ENCODE data around the gene RPL10A.
"Not testable (repeated sequence)": the region's sequence is repeated elsewhere in the genome, so short reads cannot be mapped to it uniquely, and the experiment has no call there.

Gene RPL10A

GRCh38 chr6:35468181-35468979 is at the start of gene RPL10A:
Gene RPL10A, plus strand, starts transcription at chr6:35468401. Its CDS starts 34 bp downstream, at chr6:35468435.
- peak; percentile 98 for DNase-seq

DNA sequence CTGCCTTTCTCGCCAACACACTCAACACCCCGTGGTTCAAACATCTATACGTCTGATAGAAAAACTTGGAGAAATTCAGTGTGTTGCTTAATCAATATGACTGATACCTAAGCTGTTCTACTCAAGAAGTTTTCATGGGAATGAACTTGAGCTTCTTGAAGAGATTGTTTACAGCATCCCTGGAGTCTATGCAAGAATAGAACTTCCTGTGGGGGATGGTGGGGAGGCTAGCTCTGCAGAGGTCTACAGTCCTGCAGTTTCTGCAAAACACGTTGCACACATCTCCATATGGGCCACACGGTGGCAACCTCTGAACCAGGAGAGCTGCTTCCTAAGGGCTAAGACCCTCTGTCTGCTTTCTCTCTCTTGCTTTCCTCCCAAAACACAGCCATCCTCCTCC is 48.8 kb upstream of the RPL10A start:
- DNase-seq = peak; percentile 10

DNA sequence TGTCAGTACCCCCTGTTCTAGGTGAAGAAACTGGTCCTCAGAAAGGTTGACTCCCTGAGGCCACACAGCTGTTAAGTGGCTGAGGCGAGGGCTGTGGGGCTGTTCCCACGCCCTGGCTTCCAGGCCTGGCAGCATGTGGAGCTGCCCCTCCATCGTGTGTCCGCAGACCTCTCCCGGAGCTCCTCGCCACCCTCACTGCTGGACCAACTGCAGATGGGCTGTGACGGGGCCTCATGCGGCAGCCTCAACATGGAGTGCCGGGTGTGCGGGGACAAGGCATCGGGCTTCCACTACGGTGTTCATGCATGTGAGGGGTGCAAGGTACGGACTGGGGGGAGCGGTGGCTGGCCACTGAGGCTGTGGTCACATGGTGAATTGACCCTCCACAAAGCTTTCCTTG is 48.2 kb upstream of the RPL10A start:
- DNase-seq = no peak

GRCh38 chr6:35425284-35425683 is 42.9 kb upstream of the RPL10A start:
- no peak for DNase-seq

DNA sequence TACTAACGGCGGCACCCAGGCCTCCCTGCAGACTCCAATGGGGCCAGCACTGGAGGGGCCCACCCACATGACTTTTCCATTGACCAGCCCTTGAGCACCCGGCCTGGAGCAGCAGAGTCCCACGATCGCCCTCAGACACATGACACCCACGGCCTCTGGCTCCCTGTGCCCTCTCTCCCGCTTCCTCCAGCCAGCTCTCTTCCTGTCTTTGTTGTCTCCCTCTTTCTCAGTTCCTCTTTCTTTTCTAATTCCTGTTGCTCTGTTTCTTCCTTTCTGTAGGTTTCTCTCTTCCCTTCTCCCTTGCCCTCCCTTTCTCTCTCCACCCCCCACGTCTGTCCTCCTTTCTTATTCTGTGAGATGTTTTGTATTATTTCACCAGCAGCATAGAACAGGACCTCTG is 42.1 kb upstream of the RPL10A start:
- DNase-seq = no peak

- DNase-seq = no peak
These were observed 40.8 kb upstream of the RPL10A start for GRCh38 chr6:35427435-35427834.

DNA sequence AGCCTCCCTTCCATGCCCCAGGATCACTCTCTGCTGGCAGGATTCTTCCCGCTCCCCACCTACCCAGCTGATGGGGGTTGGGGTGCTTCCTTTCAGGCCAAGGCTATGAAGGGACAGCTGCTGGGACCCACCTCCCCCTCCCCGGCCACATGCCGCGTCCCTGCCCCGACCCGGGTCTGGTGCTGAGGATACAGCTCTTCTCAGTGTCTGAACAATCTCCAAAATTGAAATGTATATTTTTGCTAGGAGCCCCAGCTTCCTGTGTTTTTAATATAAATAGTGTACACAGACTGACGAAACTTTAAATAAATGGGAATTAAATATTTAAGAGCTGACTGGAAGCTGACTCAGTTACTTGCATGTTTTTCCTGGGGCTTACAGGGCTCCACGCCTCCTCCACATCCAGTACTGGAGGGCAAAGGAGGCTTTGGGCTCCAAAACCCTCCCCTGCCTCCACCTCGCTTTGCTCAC is 40.3 kb upstream of the RPL10A start:
- no peak for DNase-seq

DNA sequence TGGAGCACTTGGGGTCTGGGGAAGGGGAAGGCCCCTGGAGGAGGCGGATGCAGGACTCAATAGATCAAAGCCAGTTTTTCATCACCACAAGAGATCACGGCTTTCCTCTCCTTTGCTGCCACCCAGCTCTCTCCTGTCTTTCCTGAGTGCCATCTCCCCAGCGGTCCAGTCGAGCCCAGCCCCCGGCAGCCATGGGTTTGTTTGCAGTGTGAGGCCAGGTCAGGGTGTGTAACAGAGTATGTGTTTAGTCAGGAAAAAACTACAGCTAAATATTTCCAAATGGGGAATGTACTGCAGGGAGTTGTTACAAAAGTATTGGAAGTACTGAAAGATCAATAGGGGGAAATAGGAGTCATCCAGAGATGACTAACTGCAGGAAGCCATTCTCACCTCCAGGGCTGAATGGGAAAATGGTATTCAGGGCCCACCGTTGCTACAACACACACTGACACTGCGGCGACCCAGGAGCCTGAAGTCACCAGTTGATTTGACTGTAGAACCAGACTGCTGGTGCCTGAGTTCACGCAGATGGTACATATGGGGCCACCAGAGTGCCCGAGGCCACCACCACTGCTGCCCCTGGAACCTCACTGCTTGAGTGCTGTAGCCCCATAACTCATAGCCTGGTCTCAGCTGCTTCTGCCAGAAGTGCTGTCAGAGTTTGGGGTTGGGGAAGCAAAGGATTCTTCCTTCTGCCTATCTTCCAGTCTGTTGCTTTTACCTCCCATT is 39.6 kb upstream of the RPL10A start:
- DNase-seq = no peak

DNA sequence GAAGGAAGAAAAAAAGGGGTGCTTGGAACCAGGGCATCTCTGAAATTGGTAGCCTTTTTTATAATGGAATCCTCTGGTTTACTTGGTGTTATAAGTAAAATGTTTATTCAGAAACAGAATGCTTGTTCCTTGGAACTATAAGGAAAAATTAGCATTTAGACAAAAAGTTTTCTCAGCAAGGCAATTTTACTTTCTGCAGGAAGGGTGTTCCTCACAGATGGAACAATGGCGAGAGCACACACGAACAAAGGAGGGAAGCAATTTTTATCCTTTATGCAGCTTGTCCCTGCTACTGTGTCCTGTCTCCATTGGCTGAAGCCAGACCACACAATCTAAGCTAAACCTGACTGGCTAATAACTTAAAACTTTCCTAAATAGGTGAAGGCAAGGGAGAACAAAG is 38.7 kb upstream of the RPL10A start:
- DNase-seq = no peak

DNA sequence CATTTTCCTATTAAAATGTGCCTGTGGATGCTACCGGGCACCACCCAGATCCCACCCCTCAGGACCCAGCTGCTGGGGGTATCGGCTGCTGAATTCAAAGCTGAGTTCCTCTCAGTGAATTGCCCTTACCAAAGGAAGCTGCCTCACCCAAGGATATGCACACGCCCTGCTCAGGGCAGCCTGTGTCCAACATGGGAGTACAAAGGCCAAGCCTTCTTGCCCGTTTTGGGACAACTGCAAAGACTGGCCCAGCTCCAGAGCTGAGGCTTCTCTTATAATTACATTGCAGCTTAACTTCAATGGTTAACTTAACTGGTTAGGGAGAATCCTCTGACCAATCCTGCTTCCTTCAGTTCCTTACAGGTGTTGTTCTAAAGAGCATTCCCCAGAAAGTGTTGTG is 35.9 kb upstream of the RPL10A start:
- no peak for DNase-seq

DNA sequence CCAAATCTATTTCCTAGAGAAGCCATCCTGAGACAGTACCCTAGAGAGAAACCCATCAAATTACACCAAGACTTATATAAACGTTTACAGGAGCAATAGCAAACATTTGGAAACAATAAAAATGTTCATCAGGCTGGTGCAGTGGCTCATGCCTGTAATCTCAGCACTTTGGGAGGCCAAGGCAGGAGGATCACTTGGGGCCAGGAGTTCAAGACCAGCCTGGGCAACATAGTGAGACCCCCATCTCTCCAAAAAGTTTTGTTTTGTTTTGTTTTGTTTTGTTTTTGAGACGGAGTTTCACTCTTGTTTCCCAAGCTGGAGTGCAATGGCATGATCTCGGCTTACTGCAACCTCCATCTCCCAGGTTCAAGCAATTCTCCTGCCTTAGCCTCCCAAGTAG is 35.5 kb upstream of the RPL10A start:
- DNase-seq = not testable (repeated sequence)

GRCh38 chr6:35435074-35435837 is 32.9 kb upstream of the RPL10A start:
- DNase-seq = no peak

- no peak for DNase-seq
These were observed 31.9 kb upstream of the RPL10A start for GRCh38 chr6:35436071-35436857.

- not testable (repeated sequence) for DNase-seq
These were observed 29.7 kb upstream of the RPL10A start for GRCh38 chr6:35438378-35439065.

DNA sequence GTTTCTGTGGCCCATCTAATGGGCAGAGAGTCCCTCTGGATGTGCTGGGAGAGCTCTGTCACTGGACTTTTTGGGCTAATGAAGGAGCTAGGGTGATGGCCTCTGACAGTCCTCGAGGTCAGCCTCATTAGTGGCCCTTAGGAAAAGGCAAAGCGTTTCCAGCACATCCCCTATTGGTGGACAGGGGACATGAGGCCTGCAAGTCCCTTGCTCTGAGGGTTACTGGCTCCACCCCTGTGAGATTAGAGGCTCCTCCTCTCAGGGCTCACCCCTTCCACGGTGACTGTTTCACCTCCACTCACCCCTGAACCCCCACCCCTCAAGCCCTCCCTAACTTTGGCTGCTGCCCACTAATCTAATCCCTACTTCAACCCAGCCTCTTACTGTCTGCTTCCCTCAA is 28.9 kb upstream of the RPL10A start:
- no peak for DNase-seq

DNA sequence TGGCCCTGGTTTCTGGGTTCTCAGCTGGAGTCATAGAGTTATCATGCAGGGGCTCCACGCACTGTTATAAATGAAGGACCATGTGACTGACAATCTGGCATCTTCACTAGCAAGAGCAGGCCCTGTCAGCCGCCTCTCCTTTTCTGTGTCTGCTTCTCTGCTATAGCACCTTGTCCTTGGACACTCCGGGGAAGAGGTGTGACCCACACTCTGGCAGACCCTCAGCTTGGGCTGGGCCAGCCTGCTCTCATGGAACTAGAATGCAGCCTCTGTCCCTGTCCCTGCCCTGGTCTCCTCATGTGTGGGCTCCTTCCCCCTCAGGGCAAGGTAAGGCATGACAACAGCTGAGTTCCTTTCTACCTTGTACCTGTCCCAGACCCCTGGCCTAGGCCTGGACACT is 27.0 kb upstream of the RPL10A start:
- DNase-seq = no peak

- no peak for DNase-seq
These were observed 26.6 kb upstream of the RPL10A start for GRCh38 chr6:35441642-35442041.

- no peak for DNase-seq
These were observed 25.5 kb upstream of the RPL10A start for GRCh38 chr6:35442693-35443092.

GRCh38 chr6:35443341-35444030 is 24.7 kb upstream of the RPL10A start:
- DNase-seq = no peak

DNA sequence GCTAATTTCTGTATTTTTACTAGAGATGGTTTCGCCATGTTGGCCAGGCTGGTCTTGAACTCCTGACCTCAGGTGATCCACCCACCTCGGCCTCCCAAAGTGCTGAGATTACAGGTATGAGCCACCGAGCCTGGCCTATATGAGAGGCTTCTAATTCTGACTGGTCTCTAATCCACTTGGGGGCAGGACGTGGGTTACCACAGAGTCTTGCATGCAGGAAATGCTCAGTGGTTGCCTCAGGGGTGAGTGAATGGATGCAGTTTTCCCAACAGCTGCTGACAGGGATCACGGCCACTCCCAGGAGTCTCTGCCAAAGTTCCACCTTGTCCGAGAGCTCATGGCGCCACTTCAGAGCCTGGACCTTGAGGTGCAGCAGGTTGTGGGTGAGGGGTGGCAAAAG is 22.5 kb upstream of the RPL10A start:
- DNase-seq = peak; percentile 13

DNA sequence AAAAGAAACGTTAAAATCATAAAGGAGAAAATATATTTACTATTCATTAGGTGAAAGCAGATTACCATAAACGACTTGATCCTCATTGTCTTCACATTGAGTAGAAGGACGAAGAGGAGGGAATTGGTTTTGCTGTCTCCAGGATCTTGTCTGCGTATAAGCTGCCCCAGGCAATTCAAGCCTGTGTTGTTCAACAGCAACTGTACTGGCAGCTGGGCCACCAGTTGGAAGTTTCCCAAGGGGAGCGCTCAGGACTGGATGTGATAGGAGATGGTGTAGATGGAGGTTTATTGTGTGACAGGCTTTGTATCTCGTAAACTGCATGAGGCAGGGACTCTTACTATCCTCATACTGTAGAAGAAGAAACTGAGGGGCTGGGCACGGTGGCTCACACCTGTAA is 20.0 kb upstream of the RPL10A start:
- no peak for DNase-seq

Data from CD4-positive, alpha-beta T cell treated with Interleukin-17A for 1 hour (primary cell).